SK-N-MC (cell line): Measurements from ENCODE around the gene EEF1AKMT3.

ENCODE experiments used
- DNase-seq: peaks from one replicate; pipeline ENCODE4 v3.0.0-alpha.2; 2011; ENCODE audit warnings: low read depth, low spot score
- H3K27ac ChIP-seq: fragments of 200-600 bp; sonication (generic); 2 replicates; pipeline ENCODE4 v1.5.1; 2016; ENCODE audit warnings: mixed run types
- H3K36me3 ChIP-seq: fragments of 200-600 bp; sonication (generic); 2 replicates; pipeline ENCODE4 v1.6.1; 2017; ENCODE audit warnings: antibody characterized with exemption, low read length, mixed read lengths; ENCODE audit not compliant: insufficient read depth
- H3K4me3 ChIP-seq: fragments of 200-600 bp; sonication (generic); 2 replicates; pipeline ENCODE4 v1.5.1; 2016
- H3K9ac ChIP-seq: fragments of 200-600 bp; sonication (generic); 2 replicates; pipeline ENCODE4 v1.8.0; 2017; ENCODE audit warnings: mixed run types, mixed read lengths; ENCODE audit not compliant: insufficient read length
- H3K9me3 ChIP-seq: fragments of 200-600 bp; sonication (generic); 2 replicates; pipeline ENCODE4 v1.6.1; 2017; ENCODE audit warnings: low read depth, mild to moderate bottlenecking, antibody characterized with exemption, low read length, moderate library complexity, mixed read lengths
- EZH2 ChIP-seq: fragments of 200-600 bp; sonication (generic); IDR thresholded peaks from one replicate; pipeline ENCODE4 v1.6.1; 2017; ENCODE audit warnings: antibody characterized with exemption
- FOXP2 ChIP-seq: optimal IDR thresholded peaks from 2 replicates; pipeline ENCODE3; 2011; ENCODE audit warnings: mild to moderate bottlenecking, moderate library complexity; ENCODE audit not compliant: insufficient read depth; ENCODE audit errors: extremely low read length, control extremely low read depth
- POLR2AphosphoS5 ChIP-seq: IDR thresholded peaks from 2 replicates; pipeline ENCODE4 v1.6.1; 2012; ENCODE audit warnings: mild to moderate bottlenecking, low read depth, low read length, borderline replicate concordance

The EEF1AKMT3 gene

DNA sequence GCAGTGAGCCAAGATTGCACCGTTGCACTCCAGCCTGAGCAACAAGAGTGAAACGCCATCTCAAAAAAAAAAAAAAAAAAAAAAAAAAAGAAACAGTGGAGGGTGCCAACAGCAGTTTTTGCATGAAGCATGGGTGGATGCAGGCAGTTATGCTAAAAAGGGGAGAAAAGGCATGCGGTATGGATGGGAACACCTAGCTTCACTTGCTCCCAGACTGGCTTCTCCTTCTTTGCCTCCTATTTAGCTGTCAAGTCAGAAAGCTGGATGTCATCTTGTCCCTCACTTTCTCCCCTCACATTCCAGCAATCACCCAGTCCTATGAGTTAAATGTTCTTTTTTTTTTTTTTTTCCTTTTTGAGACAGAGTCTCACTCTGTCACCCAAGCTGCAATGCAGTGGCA lies 2.6 kb downstream of the EEF1AKMT3 start:
- DNase-seq = no peak
- TF ChIP-seq EZH2 (no peak), FOXP2 (no peak)
- Histone ChIP-seq H3K9me3 (no peaks in the 10 kb centered on the region), H3K27ac (no peak overlapping the region), H3K9ac (no peak overlapping the region), H3K4me3 (no peak overlapping the region), H3K36me3 (peaks cover 9% of the 10 kb centered on the region)

DNA sequence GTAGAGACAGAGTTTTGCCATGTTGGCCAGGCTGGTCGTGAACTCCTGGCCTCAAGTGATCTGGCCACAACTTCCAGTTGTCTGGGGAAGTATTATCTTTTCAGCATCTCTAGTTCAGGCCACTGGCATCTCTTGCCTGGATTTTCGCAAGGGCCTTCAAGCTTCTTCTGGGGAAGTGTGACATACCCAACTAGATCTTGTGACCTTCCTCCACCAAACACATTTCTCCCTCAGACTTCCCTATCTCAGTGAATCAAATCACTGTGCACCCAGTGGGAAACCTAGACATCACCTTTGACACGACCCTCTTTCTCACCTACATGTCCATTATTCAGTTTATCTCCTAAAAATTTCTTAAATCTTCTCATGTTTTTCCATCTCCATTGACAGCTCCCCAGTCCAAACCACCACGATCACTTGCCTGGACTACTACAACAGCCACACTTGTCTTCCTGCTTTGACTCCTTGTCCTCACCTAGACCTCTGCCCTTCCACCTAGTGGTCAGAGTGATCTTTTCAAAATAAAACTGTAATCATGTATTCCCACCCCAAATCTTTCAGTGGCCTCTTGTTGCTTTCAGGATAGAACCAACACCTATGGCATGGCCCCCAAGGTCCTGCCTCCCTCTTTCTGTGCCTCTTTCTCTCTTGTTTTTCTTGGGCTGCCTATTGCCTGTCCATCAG lies 3.3 kb downstream of the EEF1AKMT3 start:
- DNase-seq = no peak
- Histone ChIP-seq H3K9me3 (no peaks in the 10 kb centered on the region), H3K9ac (no peak overlapping the region), H3K27ac (no peak overlapping the region), H3K4me3 (no peak overlapping the region), H3K36me3 (peaks cover 3% of the 10 kb centered on the region)
- TF ChIP-seq FOXP2 = no peak
- no peak for TF ChIP-seq EZH2
- no peak for TF ChIP-seq POLR2AphosphoS5

DNA sequence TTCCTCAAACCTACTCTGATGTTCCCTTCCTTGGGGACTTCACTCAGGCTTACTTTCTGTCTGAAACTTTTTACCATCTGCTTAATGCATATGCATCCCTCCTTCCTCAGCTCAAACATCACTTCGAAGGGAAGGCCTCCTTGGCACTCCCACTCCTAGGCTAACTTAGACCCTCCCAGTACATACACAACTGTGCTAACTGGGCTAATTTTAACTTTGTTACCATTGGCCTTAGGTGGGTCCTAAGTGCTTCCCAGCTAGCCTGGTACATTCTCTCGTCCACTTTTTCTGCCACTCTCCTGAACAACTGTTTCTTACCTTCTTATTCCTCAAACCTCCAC lies 3.8 kb downstream of the EEF1AKMT3 start:
- TF ChIP-seq POLR2AphosphoS5 (no peak), FOXP2 (no peak), EZH2 (no peak)
- Histone ChIP-seq H3K36me3 (no peaks in the 10 kb centered on the region), H3K27ac (no peak overlapping the region), H3K9me3 (no peaks in the 10 kb centered on the region), H3K4me3 (no peak overlapping the region), H3K9ac (no peak overlapping the region)
- DNase-seq = no peak

DNA sequence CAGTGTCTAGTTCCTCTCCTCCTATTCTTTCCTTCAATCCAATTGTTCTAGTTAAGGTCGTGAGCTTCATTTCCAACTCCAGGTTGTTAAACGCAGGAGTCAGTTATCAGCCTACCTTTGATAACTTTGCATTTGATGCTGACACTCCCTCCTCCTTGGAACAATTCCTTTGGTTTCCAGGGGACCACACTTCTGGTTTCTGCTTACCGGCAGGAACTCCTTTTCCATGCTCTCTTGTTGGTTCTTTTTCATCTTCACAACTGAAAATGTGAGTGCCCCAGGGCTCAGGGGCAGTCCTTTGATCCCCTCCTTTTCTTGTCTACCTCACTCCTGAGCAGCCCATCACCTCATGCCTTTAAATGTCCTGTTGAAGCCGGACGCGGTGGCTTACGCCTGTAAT lies 5.0 kb downstream of the EEF1AKMT3 start:
- Histone ChIP-seq H3K9ac (no peak overlapping the region), H3K9me3 (no peaks in the 10 kb centered on the region), H3K4me3 (no peak overlapping the region), H3K27ac (no peak overlapping the region), H3K36me3 (no peaks in the 10 kb centered on the region)
- DNase-seq = no peak
- TF ChIP-seq EZH2 = no peak
- no peak for TF ChIP-seq POLR2AphosphoS5
- no peak for TF ChIP-seq FOXP2

DNA sequence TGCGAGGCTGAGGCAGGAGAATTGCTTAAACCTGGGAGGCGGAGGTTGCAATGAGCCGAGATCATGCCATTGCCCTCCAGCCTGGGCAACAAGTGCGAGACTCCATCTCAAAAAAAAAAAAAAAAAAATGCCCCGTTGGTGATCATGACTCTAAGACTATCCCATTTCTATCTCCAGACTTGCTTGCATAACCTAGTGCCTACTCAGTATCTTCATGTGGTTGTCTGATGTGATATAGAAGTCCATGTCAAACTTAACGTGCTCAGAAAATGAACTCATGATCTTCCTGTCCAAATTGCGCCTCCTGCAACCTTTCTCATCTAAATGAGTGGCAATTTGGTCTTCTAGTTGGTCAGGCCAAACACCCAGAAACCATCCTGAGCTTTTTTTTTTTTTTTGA lies 5.5 kb downstream of the EEF1AKMT3 start:
- no peaks in the 10 kb centered on the region for H3K36me3 ChIP-seq

DNA sequence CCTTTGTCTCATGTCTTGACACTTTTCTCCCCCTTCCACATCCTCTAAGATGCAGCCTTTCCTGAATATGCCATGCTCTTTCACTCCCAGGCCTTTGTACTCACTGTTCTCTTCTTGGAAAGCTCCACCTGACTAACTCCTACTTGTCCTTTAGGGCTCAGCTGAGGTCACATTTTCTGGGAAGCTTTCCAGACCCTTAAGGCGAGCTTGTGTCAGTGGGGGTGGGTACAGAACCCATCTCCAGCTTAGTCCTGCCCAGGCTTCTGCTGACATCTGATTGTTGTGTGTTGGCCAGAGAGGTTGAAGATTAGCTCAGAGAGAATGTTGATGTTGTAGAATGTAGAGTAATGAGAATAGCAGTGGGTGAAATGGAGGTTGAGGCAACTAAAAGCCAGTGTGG lies 7.3 kb downstream of the EEF1AKMT3 start:
- no peak for DNase-seq
- no peak overlapping the region for H3K4me3 ChIP-seq
- TF ChIP-seq FOXP2 = no peak
- TF ChIP-seq POLR2AphosphoS5 = no peak

More for the DNA sequence above, 5.5 kb downstream of the EEF1AKMT3 start:
- TF ChIP-seq FOXP2 (no peak), EZH2 (no peak), POLR2AphosphoS5 (no peak)
- Histone ChIP-seq H3K9me3 (no peaks in the 10 kb centered on the region), H3K4me3 (no peak overlapping the region), H3K9ac (no peak overlapping the region), H3K27ac (no peak overlapping the region)
- DNase-seq = no peak

DNA sequence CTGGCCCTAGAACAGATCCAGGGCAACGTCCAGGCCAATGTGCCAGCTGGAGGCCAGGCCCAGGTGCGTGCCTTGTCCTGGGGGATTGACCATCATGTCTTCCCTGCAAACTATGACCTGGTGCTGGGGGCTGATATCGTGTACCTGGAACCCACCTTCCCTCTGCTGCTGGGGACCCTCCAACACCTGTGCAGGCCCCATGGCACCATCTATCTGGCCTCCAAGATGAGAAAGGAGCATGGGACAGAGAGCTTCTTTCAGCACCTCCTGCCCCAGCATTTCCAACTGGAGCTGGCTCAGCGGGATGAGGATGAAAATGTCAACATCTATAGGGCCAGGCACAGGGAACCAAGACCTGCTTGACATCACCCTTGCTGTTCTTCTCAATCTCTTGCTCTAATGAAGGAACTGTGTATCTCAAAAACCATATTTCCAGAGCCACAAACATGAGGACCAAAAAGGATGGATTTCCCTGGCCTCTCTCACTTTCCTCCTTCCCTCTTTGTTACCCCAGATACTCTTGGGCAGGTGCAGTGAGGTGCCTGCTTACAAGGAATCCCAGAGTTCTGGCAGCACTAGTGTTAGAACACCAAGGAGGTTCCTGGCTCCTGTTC lies 8.0 kb downstream of the EEF1AKMT3 start:
- TF ChIP-seq POLR2AphosphoS5 = no peak
- no peak for TF ChIP-seq EZH2
- no peak for TF ChIP-seq FOXP2
- Histone ChIP-seq H3K9me3 (no peaks in the 10 kb centered on the region), H3K36me3 (peaks cover 7% of the 10 kb centered on the region), H3K27ac (no peak overlapping the region), H3K4me3 (no peak overlapping the region), H3K9ac (no peak overlapping the region)
- no peak for DNase-seq

More for the DNA sequence above, 7.3 kb downstream of the EEF1AKMT3 start:
- H3K36me3 ChIP-seq = peaks cover 4% of the 10 kb centered on the region
- H3K9me3 ChIP-seq = no peaks in the 10 kb centered on the region
- H3K27ac ChIP-seq = no peak overlapping the region
- no peak overlapping the region for H3K9ac ChIP-seq

DNA sequence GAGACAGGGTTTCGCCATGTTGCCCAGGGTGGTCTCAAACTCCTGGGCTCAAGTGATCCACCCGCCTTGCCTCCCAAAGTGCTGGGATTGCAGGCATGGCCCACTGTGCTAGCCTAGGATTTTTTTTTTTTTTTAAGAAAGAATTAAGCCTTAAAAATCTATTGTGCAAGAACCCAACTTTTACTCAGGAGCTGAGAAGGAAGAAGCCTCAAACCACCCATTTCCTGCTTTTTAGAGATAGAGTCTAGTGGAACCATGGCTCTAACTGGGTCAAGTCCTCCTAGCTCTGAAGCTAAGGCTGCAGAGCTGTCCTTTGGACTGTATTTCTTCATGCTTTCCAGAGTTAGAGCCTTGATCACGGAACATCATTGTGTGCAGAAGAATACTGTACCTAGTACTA lies 8.8 kb downstream of the EEF1AKMT3 start:
- H3K27ac ChIP-seq = no peak overlapping the region
- TF ChIP-seq POLR2AphosphoS5 (no peak), EZH2 (no peak), FOXP2 (no peak)
- no peak overlapping the region for H3K4me3 ChIP-seq
- peaks cover 15% of the 10 kb centered on the region for H3K36me3 ChIP-seq
- DNase-seq = no peak
- H3K9ac ChIP-seq = no peak overlapping the region
- no peaks in the 10 kb centered on the region for H3K9me3 ChIP-seq

DNA sequence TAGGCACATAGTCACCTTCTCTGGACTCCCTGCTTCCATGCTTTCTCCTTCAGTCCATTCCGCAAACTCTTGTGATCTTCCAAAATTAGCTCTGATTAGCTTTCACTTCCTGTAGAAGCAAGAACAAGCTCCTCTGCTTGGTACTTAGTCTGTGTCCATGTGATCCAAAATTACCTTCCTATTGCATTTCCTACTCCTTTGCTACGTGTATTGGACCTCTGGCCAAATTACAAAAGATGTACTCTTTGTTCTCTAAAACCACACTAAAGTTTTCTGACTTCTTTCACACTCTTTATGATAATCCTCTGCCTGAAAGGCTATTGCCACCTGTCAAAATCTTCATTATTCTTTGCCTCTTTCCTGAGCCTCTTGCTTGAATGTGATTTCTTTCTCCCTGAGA lies 9.4 kb downstream of the EEF1AKMT3 start:
- no peak for DNase-seq
- no peak overlapping the region for H3K27ac ChIP-seq
- H3K4me3 ChIP-seq = no peak overlapping the region
- H3K9me3 ChIP-seq = no peaks in the 10 kb centered on the region
- H3K36me3 ChIP-seq = peaks cover 21% of the 10 kb centered on the region
- TF ChIP-seq POLR2AphosphoS5 (no peak), FOXP2 (no peak), EZH2 (no peak)
- H3K9ac ChIP-seq = no peak overlapping the region
